ENCODE results near the gene DNAH17. TPM values are rescaled to one million over a fixed set of nuclear protein-coding genes. Genes with fewer than 3 reads are reported as not detected.

Gene DNAH17
- total RNA-seq, 1 donor from 2014 or later: 0.54 TPM

DNA sequence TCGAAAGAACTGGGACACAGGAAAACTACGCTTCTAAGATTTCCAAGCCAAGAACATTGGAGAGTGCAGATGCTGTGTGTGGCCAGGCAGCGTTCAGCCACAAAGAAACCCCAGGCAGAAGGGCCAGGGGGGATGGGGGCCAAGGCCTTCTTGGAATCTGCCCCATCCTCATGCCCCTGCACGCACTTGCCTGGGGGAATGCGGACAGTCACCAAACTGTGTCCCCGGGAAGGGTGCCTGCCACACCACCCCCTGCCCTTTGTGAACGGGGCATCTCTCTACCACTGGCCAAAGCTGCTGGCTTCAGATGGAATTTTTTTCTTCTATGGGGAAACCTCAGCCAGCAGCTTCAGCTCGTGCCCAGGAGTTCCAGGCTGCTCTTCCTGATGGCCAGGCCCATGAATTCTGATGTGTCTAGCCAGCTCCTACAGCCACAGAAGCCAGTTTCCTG lies 32.0 kb upstream of the DNAH17 start:
- H3K36me3 Mint-ChIP-seq (ENCODE audit: unreplicated experiment): no peaks in the 10 kb centered on the region
- H3K9me3 Mint-ChIP-seq (ENCODE audit: unreplicated experiment): no peaks in the 10 kb centered on the region
- TF ChIP-seq, protein P1, sequence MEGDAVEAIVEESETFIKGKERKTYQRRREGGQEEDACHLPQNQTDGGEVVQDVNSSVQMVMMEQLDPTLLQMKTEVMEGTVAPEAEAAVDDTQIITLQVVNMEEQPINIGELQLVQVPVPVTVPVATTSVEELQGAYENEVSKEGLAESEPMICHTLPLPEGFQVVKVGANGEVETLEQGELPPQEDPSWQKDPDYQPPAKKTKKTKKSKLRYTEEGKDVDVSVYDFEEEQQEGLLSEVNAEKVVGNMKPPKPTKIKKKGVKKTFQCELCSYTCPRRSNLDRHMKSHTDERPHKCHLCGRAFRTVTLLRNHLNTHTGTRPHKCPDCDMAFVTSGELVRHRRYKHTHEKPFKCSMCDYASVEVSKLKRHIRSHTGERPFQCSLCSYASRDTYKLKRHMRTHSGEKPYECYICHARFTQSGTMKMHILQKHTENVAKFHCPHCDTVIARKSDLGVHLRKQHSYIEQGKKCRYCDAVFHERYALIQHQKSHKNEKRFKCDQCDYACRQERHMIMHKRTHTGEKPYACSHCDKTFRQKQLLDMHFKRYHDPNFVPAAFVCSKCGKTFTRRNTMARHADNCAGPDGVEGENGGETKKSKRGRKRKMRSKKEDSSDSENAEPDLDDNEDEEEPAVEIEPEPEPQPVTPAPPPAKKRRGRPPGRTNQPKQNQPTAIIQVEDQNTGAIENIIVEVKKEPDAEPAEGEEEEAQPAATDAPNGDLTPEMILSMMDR (IDR thresholded peaks at IDR 0.05): no peak
- H3K4me3 Mint-ChIP-seq (ENCODE audit: unreplicated experiment): no peak overlapping the region
- H3K27ac Mint-ChIP-seq (ENCODE audit: unreplicated experiment): no peak overlapping the region
- no peaks in the 10 kb centered on the region for H3K27me3 Mint-ChIP-seq (ENCODE audit: unreplicated experiment)
- peaks cover 16% of the 10 kb centered on the region for H3K4me1 Mint-ChIP-seq (ENCODE audit: unreplicated experiment)
- DNase-seq (ENCODE audit: extremely low spot score, unreplicated experiment): no peak

DNA sequence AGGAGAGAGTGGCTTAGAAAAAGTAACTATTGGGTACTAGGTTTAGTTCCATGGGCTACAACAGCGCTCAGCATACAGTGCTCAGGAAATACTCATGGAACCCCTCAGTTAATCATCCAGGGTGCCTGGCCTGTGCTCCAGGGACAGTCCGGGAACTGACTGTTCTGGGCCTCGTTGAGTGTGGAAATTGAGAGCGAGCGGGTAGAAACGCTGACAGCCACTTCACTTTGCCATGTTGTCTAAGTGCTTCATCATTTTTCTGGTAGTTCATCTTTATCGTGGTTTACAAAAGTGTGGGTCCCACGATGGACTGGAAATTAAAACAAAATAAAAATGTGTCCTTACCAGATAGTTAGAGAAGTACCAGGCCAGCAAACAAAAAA lies 31.6 kb upstream of the DNAH17 start:
- Mint-ChIP-seq H3K36me3 (ENCODE audit: unreplicated experiment) (no peaks in the 10 kb centered on the region), H3K4me3 (ENCODE audit: unreplicated experiment) (no peak overlapping the region), H3K4me1 (ENCODE audit: unreplicated experiment) (peaks cover 16% of the 10 kb centered on the region), H3K9me3 (ENCODE audit: unreplicated experiment) (no peaks in the 10 kb centered on the region), H3K27ac (ENCODE audit: unreplicated experiment) (no peak overlapping the region), H3K27me3 (ENCODE audit: unreplicated experiment) (no peaks in the 10 kb centered on the region)
- no peak for DNase-seq (ENCODE audit: extremely low spot score, unreplicated experiment)
- TF ChIP-seq, protein P1 (IDR thresholded peaks at IDR 0.05): no peak

DNA sequence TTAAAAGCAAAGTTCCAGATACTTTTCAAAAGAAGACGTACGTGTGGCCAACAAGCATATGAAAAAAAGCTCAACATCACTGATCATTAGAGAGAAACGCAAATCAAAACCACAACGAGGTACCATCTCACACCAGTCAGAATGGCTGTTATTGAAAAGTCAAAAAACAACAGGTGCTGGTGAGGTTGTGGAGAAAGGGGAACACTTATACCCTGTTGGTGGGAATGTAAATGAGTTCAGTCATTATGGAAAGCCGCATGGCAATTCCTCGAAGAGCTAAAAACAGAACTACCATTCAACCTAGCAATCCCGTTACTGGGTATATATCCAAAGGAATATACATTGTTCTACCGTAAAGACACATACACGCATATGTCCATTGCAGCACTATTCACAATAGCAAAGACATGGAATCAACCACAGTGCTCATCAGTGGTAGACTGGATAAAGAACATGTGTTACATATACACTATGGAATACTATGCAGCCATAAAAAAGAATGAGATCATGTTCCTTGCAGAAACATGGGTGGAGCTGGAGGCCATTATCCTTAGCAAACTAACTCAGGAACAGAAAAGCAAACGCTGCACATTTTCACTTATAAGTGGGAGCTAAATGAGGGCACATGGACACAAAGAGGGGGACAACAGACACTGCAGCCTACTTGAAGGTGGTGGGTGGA lies 31.1 kb upstream of the DNAH17 start:
- Mint-ChIP-seq H3K9me3 (ENCODE audit: unreplicated experiment) (no peaks in the 10 kb centered on the region), H3K36me3 (ENCODE audit: unreplicated experiment) (no peaks in the 10 kb centered on the region), H3K4me1 (ENCODE audit: unreplicated experiment) (peaks cover 16% of the 10 kb centered on the region), H3K4me3 (ENCODE audit: unreplicated experiment) (no peak overlapping the region), H3K27me3 (ENCODE audit: unreplicated experiment) (no peaks in the 10 kb centered on the region), H3K27ac (ENCODE audit: unreplicated experiment) (no peak overlapping the region)
- TF ChIP-seq, protein P1 (IDR thresholded peaks at IDR 0.05): no peak
- DNase-seq (ENCODE audit: extremely low spot score, unreplicated experiment): no peak

DNA sequence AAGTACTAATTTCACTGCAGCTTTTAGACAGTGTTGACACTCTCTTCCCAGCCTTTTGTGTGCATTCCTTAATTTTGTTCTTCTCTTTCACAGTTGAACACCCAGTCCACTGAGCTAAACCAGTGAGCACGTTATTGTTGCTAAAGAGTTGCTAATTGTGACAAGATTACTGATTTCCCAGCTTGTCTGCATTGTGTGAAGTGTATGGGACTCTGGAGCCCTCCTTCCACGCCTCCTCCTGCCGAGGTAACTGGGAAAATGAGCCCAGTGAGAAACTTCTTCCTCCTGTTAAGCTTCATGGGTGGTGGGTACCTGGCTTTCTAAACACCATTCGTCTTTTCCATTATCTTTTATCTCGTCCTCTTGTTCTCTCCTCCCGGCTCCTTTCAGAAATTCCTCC lies 29.8 kb upstream of the DNAH17 start:
- Mint-ChIP-seq H3K9me3 (ENCODE audit: unreplicated experiment) (no peaks in the 10 kb centered on the region), H3K27me3 (ENCODE audit: unreplicated experiment) (no peaks in the 10 kb centered on the region), H3K27ac (ENCODE audit: unreplicated experiment) (no peak overlapping the region), H3K4me3 (ENCODE audit: unreplicated experiment) (no peak overlapping the region), H3K36me3 (ENCODE audit: unreplicated experiment) (no peaks in the 10 kb centered on the region), H3K4me1 (ENCODE audit: unreplicated experiment) (peaks cover 15% of the 10 kb centered on the region)
- DNase-seq (ENCODE audit: extremely low spot score, unreplicated experiment): no peak
- TF ChIP-seq, protein P1 (IDR thresholded peaks at IDR 0.05): no peak

DNA sequence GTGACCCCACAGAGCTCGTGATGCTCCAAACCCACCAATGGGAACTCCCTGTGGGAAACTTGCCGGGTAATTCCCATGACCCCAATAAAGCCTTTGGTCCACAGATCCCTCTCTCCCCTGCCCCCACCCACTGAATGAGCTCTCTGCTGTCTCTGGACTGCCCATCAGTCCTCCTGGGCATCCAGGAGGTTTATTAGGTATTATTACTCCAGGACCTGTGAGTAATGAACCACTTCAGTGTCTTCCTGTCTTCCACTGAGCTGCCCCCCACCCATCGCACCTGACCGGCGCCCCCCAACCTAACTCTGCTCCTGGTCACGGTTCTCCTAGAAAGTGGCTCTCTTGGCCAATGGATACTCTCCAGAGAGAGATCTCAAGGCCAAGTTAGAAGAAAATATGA lies 28.7 kb upstream of the DNAH17 start:
- Mint-ChIP-seq H3K27me3 (ENCODE audit: unreplicated experiment) (no peaks in the 10 kb centered on the region), H3K4me3 (ENCODE audit: unreplicated experiment) (no peak overlapping the region), H3K9me3 (ENCODE audit: unreplicated experiment) (no peaks in the 10 kb centered on the region), H3K27ac (ENCODE audit: unreplicated experiment) (no peak overlapping the region), H3K36me3 (ENCODE audit: unreplicated experiment) (no peaks in the 10 kb centered on the region), H3K4me1 (ENCODE audit: unreplicated experiment) (peaks cover 6% of the 10 kb centered on the region)
- TF ChIP-seq, protein P1 (IDR thresholded peaks at IDR 0.05): no peak
- DNase-seq (ENCODE audit: extremely low spot score, unreplicated experiment): no peak

All from osteocyte (in vitro differentiated cells).